ENCODE results near the gene PDPK1.
"Not testable (repeated sequence)": the region's sequence is repeated elsewhere in the genome, so short reads cannot be mapped to it uniquely, and the experiment has no call there.

PDPK1 gene

DNA sequence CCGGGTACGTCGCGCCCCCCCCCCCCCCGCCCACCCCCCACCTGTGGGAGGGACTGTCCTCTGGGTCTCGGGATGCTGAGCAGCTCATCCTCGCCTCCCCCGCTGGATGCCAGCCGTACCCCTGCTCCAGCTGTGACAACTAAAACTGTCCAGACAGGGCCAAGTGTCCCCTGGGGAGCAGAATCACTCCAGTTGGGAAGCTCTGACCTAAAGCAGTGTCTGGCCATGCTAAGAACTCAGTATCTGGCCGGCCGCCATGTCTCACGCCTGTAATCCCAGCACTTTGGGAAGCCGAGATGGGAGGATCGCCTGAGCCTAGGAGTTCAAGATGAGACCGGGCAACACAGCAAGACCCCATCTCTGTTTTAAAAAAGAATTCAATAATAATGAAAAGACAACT, 83.0 kb downstream of the PDPK1 start:
- DNase-seq, result not testable (repeated sequence)

DNA sequence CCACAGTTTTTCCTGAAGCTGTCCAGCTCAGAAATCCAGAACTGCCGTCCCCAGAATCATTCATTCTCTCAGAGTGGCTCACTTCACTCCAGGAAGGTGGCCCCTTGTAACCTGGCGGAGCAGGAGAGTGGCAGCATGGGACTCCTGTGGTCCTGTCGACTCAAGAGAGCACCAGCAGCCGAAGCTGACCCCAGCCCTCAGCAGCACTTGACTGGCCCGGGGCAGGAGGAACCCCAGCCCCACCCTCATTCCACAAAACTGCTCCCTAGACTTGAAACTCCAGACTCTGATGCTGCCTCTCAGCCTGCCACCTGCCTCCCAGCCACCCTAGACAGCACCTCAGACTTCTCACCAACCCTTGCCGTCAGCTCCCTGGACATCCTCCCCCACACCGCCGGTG, 83.6 kb downstream of the PDPK1 start:
- DNase-seq, result not testable (repeated sequence)

DNA sequence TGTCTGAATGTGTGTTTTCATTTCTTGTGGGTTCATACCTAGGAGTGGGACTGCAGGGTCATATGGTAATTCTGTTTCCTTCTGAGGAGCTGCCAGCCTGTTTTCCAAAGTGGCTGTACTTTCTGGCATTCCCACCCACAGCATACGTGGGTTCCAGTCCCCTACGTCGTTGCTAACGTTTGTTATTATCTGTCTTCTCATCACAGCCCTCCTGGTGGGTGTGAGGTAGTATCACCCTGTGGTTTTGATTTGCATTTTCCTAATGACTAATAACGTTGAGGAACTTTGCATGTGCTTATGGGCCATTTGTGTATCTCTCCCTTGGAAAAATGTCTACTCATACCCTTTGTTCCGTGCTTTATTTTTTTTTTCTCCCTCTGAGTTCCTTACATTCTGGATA, 89.3 kb downstream of the PDPK1 start:
- not testable (repeated sequence) for DNase-seq

DNA sequence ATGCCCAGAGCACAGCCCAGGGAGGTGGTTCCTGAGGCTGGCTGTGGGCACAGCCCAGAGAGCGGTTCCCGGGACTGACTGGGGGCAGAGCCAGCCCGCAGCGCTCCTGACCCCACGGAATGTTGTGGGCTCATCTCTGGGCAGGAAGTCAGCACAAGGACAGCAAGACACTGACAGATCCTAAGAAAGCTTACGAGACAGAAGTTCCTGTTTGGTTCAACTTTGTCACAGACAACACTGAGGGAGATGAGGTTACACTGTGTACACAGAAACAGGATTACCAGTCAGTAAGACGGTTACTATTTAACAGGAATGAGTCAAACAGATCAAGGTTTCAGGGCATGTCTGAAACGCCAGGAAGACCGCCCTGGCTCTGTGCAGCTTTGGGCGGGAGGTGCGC, 93.4 kb downstream of the PDPK1 start:
- DNase-seq, result not testable (repeated sequence)

DNA sequence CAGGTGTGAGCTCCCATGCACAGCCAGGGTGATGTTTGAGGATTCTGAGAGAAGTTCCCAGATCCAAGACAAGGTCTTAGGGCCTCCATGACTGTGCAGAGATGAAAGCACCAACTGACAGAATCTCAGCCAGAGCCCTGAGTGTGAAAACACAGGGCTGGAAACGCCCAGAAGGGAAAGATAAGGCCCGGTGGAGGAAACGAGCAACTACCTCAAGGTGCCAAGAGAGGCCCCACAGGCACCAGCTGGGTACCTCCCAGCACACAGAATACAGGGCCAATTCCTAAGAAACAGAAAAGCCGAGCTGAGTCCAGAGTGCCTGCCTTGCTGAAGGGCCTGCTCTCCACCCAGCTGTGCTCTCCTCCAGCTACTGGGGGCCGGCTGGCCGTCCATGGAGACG, 94.5 kb downstream of the PDPK1 start:
- not testable (repeated sequence) for DNase-seq

DNA sequence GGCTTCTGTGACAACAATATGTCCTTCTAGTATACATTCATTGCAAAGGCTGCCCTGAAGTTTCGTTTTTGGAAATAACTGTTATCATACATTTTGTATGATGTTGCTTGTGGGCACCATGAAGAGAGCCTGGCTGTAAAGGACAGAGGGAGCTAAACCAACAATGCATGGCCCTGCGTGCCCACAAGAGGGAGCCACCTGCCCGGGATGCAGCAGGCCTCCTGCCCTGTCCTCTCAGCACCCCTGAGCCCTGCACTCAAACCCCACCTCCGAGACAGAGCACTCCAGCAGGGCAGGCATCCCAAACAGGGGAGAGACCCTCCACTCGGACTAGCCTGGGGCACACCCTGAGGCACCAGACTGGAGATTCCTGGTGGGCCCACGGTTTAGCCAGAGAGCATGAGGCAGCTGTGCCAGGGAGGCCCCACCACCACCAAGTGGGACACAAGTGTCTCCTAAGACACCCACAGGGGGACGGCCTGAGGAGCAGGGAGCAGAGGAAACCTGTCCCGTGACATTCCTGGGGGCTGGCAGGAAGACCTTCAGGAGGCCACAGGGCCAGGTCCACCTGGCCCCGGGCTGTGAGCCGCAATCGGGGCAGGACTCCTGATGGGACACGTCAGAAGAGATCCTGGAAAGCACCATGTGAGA, 101.4 kb downstream of the PDPK1 start:
- not testable (repeated sequence) for DNase-seq

DNA sequence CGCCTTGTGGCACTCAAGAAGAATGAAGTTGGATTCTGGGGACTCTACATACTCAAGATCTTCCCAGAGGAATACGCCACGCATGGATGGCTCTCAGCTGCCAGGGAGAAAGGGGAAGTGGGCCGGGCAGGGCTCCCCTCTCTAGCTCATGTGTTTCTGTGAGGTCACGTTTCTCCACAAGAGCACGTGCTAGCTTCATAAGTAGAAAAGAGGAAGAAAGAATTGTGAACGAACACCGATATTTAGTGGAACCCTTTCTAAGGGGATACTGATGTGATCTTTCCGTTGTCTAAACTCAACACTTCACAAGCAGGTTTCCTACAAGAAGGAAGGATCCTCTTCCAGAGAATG, 101.9 kb downstream of the PDPK1 start:
- DNase-seq, result not testable (repeated sequence)

DNA sequence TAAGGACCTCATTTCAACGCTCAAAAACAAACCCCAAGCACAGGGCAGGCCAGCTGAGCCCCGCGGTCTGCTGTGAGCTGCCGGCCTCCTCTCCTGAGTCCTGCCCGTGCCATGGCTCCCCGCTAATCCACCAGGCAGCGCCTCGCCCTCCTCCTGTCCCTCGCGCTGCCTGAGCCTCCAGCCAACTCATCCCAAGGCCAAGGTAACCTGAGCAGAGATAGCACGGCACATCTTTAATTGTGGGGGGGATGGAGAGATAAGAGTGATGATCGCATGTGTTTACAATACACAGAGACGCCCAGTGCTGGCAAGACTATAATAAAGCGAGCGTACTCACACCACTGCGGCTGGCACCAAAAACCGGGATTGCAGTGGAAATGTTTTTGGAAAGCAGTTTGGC, 104.7 kb downstream of the PDPK1 start:
- DNase-seq, result not testable (repeated sequence)

DNA sequence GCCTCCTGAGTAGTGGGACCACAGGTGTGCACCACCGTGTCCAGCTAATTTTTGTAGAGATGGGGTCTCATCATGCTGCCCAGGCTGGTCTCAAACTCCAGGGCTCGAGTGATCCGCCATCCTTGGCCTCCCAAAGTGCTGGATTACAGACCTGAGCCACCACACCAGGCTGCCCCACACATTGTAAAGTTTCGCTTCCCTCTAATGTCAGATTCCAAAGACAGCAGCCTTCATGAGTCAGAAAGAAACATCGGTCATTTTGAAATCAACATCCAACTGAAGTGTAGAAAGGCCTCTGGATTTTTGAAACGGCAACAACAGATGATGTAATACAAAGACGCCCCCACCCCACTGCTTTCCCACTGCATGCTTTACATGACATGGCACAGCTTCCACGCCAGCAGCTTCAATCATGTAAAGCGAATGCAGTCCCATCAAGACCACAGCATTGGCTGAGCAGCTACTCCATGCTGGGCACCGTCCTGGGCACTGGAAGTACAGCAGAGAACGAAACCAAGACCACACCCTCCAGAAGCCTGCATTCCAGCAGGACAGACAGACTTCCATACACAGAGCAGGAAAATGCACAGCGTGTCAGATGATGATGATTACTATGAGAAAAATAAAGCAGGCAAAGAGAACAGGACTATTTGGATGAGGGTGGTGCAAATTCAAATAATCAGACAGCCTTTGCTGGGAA, 107.1 kb downstream of the PDPK1 start:
- not testable (repeated sequence) for DNase-seq

DNA sequence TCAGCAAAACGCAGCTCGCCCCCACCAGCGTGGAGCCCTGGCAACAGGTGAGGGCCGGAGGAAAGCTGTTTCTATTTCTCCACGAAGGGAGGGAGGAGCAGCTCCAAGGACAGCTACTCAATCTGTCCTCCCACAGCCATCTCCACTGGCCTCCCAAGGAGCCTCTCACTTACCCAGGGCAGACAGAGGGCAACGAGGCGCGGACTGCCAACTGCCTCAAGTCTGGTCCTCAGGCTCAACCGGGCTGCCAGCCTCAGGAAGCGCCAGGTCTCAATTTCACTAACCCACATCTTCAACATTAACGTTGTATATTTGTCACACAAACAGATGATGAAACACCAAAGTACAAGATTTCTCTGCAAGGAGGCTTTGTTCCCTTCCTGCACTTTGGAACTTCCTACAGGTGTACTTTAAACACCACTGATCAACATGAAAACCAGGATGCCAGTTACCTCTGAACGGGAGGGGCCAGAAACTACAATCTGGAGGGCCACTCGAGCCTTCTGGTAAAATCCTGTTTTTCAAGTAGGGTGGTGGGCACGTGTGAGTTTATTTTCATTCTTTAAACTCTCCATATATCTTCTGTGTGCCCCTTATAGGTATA, 113.5 kb downstream of the PDPK1 start:
- not testable (repeated sequence) for DNase-seq

Measured in fibroblast of skin of right biceps (primary cell).